DND-41 (cell line): ENCODE measurements around the gene SLC6A3.

ENCODE experiments used
- ATAC-seq: fragments of 200-7000 bp; cut with Tn5 transposase; 3 replicates; pipeline ENCODE4 v1.9.1; 2021; ENCODE audit warnings: low read depth; ENCODE audit not compliant: insufficient read depth
- DNase-seq: peaks from one replicate; pipeline ENCODE4 v3.0.0-alpha.2; 2020
- H2AFZ ChIP-seq: 2 replicates; pipeline ENCODE4 v1.6.0; 2012; ENCODE audit warnings: low read depth, low read length
- H3K27ac ChIP-seq: 2 replicates; pipeline ENCODE4 v1.5.1; 2012; ENCODE audit warnings: low read length, inconsistent platforms
- H3K27me3 ChIP-seq: fragments of 200-600 bp; sonication (generic); 2 replicates; pipeline ENCODE4 v1.6.0; 2012; ENCODE audit warnings: low read length, mild to moderate bottlenecking, inconsistent platforms; ENCODE audit not compliant: insufficient read depth, poor library complexity
- H3K36me3 ChIP-seq: 2 replicates; pipeline ENCODE4 v1.5.1; 2012; ENCODE audit warnings: low read length, inconsistent platforms; ENCODE audit not compliant: insufficient read depth
- H3K4me1 ChIP-seq: 2 replicates; pipeline ENCODE4 v1.5.1; 2012; ENCODE audit warnings: mild to moderate bottlenecking, low read length; ENCODE audit not compliant: insufficient read depth
- H3K4me2 ChIP-seq: 2 replicates; pipeline ENCODE4 v1.6.0; 2012; ENCODE audit warnings: mild to moderate bottlenecking, moderate library complexity, low read length, inconsistent platforms; ENCODE audit not compliant: insufficient read depth
- H3K4me3 ChIP-seq, 2 experiments: fragments of 200-600 bp in 1 of 2; shearing (Covaris generic) in 1 of 2; 2 replicates each; pipeline ENCODE4 v1.5.1; 2012 to 2016; ENCODE audit warnings: inconsistent platforms in 2 of 2, low read length in 2 of 2, mild to moderate bottlenecking in 2 of 2, low read depth in 1 of 2, moderate library complexity in 1 of 2
- H3K79me2 ChIP-seq: 2 replicates; pipeline ENCODE4 v1.6.0; 2012; ENCODE audit warnings: low read length, inconsistent platforms; ENCODE audit not compliant: insufficient read depth
- H3K9ac ChIP-seq: 2 replicates; pipeline ENCODE4 v1.6.0; 2012; ENCODE audit warnings: low read depth, mild to moderate bottlenecking, inconsistent platforms, low read length, moderate library complexity
- H3K9me3 ChIP-seq: 2 replicates; pipeline ENCODE4 v1.5.1; 2012; ENCODE audit warnings: low read length, moderate library complexity, mild to moderate bottlenecking, inconsistent platforms; ENCODE audit not compliant: insufficient read depth, severe bottlenecking
- H4K20me1 ChIP-seq: 2 replicates; pipeline ENCODE4 v1.6.0; 2012; ENCODE audit warnings: low read length; ENCODE audit not compliant: insufficient read depth
- CTCF ChIP-seq: IDR thresholded peaks from 2 replicates; pipeline ENCODE4 v1.5.1; 2012; ENCODE audit warnings: borderline replicate concordance, low read length, moderate library complexity, mild to moderate bottlenecking; ENCODE audit not compliant: poor library complexity, severe bottlenecking; ENCODE audit errors: extremely low read depth
- EZH2 ChIP-seq: IDR thresholded peaks from 3 replicates; pipeline ENCODE4 v1.6.1; 2012; ENCODE audit warnings: borderline replicate concordance, low read depth, mild to moderate bottlenecking, moderate library complexity, low read length, inconsistent platforms; ENCODE audit not compliant: severe bottlenecking

SLC6A3 gene

GRCh38 chr5:1418238-1418920 lies 26.9 kb downstream of the SLC6A3 start:
- Histone ChIP-seq H3K27me3 (no peaks in the 10 kb centered on the region), H2AFZ (no peak overlapping the region), H3K4me2 (no peak overlapping the region), H3K9ac (no peak overlapping the region), H3K79me2 (no peaks in the 10 kb centered on the region), H3K4me1 (no peaks in the 10 kb centered on the region), H4K20me1 (no peaks in the 10 kb centered on the region; the same call in 1 of the 2 replicates), H3K36me3 (no peaks in the 10 kb centered on the region), H3K27ac (no peak overlapping the region), H3K4me3 (no peak overlapping the region), H3K9me3 (no peaks in the 10 kb centered on the region)
- DNase-seq (no peak), ATAC-seq (no peak)
- TF ChIP-seq EZH2, result no peak
- TF ChIP-seq CTCF, result no peak

- ATAC-seq (no peak), DNase-seq (no peak)
- H3K9me3 ChIP-seq, result no peaks in the 10 kb centered on the region
- H3K4me2 ChIP-seq, result no peak overlapping the region
- no peak overlapping the region for H3K27ac ChIP-seq
- H4K20me1 ChIP-seq, result no peaks in the 10 kb centered on the region; the same call in 1 of the 2 replicates
- no peaks in the 10 kb centered on the region for H3K79me2 ChIP-seq
- no peaks in the 10 kb centered on the region for H3K27me3 ChIP-seq
- no peak overlapping the region for H2AFZ ChIP-seq
- no peaks in the 10 kb centered on the region for H3K4me1 ChIP-seq
- H3K9ac ChIP-seq, result no peak overlapping the region
- TF ChIP-seq CTCF, result no peak
- no peak for TF ChIP-seq EZH2
- H3K36me3 ChIP-seq, result no peaks in the 10 kb centered on the region
- no peak overlapping the region for H3K4me3 ChIP-seq
Observed at GRCh38 chr5:1417586-1418225, 27.5 kb downstream of the SLC6A3 start.

GRCh38 chr5:1416856-1417469 lies 28.3 kb downstream of the SLC6A3 start:
- DNase-seq (no peak), ATAC-seq (no peak)

More at GRCh38 chr5:1416856-1417469, 28.3 kb downstream of the SLC6A3 start:
- no peak overlapping the region for H2AFZ ChIP-seq
- H3K36me3 ChIP-seq, result no peaks in the 10 kb centered on the region
- no peak overlapping the region for H3K4me2 ChIP-seq
- H3K9ac ChIP-seq, result no peak overlapping the region
- no peak overlapping the region for H3K4me3 ChIP-seq
- no peak for TF ChIP-seq EZH2
- no peak for TF ChIP-seq CTCF
- H3K4me1 ChIP-seq, result no peaks in the 10 kb centered on the region
- no peaks in the 10 kb centered on the region for H3K9me3 ChIP-seq
- H4K20me1 ChIP-seq, result no peaks in the 10 kb centered on the region; the same call in 1 of the 2 replicates
- no peaks in the 10 kb centered on the region for H3K27me3 ChIP-seq
- no peak overlapping the region for H3K27ac ChIP-seq
- no peaks in the 10 kb centered on the region for H3K79me2 ChIP-seq
